Stimulated activated CD4-positive, alpha-beta T cell treated with anti-CD3 and anti-CD28 coated beads, Interleukin-12 subunit alpha, Interleukin-12 subunit beta, amount 100 ng/mL, for 4 hours (primary cell): ENCODE data around the gene SLC23A3.

Experiments used
- DNase-seq: peaks from one replicate; pipeline ENCODE4 v3.0.0-alpha.2; 2020

SLC23A3 gene

DNA sequence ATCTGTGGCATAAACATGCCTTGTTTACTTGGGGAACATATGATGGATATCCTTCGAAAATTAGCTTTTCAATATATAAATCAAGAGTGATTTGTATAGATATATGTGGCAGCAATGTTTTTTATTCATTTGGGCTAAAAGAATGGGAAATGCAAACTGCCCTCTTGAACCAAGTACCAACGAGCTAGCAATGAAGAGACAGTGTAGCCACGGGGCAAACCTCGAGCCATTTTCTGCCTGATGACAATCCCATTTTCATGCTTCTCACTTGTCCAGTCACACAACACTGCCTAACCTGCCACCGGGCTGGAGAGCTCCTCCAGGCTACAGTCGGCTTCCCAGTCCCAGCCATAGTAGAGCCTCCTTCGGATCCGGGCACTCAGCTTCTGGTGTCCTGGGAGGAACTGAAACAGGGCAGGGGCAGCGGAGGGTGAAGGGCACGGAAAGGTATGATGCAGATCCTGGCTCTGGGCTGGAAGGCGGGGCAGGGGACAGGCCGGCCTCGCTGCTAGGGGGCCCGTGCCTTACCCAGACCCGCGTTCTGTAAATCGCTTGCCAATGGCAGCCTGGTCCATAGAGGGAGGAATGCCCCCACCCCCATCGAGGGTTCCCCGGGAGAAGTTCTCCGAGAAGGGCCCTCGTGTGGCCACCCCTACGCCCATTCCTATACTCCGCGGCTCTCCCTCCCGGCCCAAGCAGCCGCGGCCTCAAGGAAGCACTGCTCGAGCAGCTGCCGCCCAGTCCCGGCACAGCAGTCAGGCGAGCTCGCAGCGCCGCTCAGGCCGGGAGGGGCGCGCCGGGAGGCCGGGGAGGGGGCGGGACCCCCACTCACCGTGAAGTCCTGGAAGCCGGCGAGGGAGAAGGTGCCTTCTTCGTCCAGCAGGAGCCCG, 6.3 kb upstream of the SLC23A3 start:
- peak; percentile 23 for DNase-seq

DNA sequence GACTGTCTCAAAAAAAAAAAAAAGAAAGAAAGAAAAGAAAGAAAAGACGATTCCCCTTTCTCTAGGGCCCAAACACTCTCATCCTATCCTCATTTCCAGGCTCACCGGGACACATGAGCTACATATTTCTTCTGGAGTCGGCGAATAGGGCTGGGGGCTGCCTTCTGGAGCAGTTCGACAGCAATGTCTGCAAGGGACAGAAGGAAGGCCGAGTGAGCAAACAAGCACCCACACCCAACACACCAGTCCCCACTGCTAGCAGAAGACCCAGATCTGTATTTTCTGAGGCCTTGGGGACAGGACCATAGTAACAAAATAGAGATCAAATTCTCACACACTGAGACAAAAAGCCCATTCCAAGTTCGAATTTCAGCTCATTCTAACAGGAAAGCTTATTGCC, 5.7 kb upstream of the SLC23A3 start:
- DNase-seq = no peak

DNA sequence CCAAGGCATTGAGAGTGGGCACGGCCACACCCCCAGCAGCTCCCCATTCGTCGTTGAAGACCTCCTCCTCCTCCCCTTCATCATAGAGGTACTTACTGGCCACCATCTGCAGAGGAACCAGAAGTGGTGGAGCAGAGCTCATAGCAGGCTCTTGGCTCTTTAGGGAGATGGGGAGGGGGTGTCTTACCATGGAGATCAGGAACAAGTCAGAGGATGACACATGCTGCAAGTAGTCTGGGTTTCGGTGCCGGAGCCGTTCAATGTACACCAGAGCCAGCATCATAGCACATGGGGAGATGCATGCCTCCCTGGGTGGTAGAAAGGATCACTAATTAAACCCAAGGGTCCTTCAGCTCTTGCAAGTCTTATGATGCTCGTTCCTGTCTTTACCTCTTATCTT, 5.0 kb upstream of the SLC23A3 start:
- DNase-seq = no peak

DNA sequence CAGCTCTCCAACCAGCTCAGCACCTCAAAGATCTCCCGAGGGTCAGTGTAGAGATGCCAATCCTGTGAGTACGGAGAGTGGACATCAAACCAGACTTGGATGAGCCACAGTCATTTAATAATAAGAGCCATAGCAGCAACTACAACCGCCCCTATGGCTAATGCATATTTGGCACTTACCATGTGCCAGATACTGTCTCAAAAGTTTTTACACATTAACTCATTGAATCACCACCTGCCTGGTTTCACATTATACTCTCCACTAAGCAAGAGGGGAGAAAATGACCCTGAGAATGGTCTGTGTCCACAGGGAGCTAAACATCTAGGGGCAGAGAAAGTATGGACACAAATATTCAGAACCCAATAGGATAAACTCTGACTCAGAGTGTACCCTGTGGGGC, 4.3 kb upstream of the SLC23A3 start:
- no peak for DNase-seq

DNA sequence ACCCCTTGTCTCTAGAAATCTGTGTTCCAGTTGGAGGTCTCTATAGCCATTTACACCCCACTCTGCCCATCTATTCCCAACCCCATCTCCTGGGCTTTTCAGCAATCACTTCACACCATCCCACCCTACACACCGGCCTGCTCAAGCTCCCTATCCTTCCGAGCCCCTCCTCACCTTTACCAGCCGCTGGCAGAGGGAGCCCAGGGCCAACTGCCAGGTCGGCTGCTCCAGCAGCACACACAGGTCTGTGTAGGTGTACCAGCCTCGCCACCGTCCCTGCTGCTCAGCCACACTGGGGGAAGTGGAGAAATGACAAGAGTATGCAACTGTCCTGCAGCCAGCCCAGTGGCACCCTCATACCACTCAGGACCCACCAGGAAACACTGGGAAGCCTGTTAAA, 3.3 kb upstream of the SLC23A3 start:
- DNase-seq = no peak

DNA sequence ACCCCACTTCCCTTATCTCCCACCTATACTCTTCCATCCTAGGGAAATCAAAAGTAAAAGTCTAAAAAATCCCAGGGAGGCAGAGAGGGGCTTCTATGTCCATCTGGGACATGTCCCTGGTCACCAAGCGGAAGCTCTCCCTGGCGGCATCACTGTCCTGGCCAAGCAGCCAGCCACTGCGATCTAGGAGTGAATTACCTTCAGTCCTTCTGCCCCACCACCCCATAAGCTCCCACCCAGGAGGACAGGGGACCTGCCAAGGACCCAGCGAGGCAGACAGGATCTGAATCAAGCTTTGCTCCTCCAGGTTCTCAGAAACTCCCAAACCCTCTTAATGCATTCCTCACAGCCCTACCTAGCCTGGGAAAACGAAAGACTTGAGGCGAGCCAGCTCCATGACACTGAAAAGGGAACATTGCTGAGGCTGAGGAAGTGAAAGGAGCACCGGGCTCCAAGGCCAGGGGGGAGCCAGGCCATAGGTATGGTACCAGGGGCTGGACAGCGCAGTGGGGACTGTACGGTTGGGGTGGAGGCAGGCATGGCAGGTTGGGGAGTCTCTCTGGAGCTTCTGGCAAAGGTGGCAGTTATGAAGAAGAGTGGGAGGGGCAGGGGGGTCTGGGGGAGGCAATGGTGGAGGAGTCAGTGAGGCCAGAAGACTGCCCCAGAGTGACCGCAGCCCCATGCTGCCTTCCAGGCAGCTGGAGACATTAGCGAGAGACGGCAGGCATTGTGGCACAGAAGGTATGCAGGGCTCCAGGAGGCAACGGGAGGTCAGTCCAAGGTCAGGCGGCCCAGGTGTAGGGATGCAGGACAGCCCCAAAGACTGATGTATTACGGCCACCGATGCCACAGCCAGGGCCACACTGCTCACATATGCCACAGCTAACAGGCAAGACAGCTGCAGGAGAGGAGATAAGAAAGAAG, 2.7 kb upstream of the SLC23A3 start:
- DNase-seq = no peak

DNA sequence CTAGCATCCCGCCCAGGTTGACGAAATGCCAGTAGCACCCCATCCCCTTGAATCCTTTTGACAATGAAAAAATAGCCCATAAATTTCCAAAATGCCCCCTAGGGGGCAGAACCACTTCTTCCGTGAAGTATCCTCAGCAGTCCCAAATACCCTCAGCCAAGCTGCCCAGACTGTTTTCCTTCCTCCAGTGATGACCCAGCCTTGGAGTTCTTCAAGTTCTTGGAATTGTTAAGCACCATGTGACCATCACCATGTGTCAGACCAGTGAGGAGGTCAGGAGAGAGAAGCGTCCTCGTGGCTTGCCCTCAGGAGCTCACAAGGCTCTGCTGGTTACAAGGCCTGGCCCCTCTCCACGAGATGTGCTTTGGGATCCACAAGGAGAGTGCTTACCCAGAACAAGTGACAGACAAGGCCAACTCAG, 1.4 kb upstream of the SLC23A3 start:
- DNase-seq = no peak

DNA sequence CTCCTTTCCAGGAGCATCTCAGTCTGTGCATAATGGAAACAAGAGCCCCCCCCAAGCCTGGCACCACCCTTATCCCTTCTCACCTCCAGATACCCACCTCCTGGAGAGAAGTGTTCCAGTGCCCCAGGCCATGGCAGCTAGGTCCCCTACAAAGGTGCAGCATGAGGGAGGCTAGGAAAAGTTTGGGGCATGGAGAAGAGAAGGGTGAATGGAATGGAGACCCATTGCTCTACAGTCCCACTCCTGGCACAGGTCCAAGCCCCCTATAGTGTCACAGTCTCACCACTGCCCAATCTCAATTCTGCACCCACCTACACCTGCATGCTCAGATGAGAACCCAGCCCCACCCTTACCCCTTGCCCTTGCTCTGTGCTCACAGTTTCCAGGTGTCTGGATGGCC, 897 bp downstream of the SLC23A3 start:
- no peak for DNase-seq

DNA sequence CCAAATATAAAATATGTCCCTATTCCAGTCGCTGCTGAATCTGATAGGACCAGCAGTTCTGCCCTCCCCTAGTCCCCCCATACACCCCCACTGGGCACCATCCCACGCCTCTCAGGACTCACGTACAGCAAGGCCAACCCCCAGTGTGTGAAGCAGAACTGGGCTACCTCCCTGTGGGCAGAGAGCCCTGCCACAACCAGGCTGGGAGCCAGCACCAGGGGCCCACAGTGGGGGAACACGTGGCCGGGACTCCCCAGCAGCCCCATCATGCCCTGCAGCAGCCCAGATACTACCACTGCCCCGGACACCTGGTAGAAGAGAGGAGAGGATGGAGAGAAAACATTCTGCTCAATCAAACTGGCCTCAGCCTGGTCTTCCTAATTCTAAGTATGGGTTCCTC, 1.3 kb downstream of the SLC23A3 start:
- no peak for DNase-seq

DNA sequence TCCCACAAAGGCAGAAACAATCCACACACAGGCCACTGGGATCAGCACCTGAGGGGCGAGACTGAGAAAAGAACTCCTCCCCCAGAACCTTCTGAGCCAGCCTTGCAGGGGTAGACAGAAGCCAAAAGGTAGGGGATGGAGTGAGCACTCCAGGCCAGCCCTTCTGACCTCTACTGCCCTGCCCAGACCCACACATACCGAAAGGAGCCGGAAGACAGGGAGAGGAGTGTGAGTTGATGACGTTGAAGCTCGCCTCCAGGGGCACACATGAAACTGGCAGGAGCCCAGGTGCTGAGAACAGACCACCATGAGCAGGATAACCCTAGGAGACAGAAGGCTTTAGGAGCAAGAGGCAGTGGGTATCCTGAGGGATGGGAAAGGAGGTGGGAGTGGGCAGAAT, 1.8 kb downstream of the SLC23A3 start:
- no peak for DNase-seq

DNA sequence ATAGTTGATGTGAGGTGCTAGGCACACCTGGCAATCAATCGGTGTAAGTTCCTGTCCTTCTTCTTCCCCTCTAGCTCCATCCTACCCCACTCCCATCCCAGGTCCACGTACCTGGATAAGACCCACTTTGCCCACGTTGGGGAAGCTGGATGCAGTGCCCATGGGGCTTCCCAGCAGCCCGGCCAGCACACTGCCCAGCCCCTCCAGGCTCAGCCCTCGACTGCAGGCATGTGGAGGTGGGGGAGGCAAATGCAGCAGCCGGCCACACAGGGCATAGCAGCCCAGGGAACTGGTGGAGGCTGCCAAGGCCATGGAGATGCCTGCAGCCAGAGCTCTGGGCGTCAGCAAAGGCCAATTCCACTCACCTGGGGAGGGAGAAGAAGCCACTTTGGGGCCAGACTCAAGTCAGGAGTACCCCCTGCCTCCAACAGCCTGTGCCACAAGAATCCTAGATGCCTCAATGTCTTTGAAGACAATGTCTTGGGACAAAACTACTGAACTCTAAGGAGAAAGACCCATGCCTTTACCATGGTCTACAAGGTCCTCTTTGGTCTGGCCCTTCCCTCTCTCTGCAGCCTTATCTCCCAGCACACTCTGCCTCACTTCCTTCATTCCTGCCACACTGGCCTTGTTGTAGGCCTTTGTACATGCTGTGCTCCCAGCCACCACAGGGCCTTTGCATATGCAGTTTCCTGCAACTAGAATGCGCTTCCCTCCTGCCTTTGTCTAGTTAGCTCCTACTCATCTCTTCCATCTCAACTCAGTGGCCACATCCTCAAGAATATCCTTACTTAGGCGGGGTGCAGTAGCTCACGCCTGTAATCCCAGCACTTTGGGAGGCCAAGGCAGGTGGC, 4.5 kb downstream of the SLC23A3 start:
- DNase-seq = no peak

DNA sequence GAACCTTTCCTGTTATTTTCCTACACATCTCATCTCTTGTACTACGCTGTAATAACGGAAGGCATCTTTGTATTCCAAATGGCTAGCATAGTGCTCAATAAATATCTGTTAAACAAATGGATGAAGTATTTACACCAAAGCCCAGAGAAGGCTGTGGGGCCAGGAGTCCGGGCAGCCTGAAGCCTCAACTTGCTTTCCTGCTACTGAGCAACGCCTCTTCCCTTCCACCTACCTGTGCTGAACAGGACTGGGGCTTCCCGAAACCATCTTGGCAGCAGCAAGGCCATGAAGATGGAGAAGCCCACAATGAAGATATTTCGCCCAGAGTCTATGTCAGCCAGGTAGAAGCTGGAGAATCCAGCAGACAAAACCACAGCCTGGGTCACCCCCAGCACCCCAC, 6.7 kb downstream of the SLC23A3 start:
- no peak for DNase-seq

DNA sequence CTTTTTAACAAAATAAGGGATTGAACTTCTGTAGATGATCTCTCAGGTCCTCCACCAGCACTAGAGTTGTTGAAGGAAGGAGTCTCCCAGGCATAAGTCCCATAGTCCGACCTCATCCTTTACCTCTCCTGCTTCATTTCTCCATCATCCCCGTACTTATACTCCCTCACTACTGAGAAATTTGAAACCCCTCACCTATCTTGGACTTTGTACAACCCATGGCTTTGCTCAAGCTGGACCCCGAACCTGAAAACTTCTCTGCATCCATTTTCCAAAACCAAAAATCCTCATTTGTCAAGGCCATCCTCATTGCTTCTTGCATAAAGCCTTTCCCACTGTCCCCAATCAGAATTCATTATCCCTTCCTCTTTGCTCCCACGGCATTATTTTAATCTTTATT, 8.7 kb downstream of the SLC23A3 start:
- DNase-seq = no peak

DNA sequence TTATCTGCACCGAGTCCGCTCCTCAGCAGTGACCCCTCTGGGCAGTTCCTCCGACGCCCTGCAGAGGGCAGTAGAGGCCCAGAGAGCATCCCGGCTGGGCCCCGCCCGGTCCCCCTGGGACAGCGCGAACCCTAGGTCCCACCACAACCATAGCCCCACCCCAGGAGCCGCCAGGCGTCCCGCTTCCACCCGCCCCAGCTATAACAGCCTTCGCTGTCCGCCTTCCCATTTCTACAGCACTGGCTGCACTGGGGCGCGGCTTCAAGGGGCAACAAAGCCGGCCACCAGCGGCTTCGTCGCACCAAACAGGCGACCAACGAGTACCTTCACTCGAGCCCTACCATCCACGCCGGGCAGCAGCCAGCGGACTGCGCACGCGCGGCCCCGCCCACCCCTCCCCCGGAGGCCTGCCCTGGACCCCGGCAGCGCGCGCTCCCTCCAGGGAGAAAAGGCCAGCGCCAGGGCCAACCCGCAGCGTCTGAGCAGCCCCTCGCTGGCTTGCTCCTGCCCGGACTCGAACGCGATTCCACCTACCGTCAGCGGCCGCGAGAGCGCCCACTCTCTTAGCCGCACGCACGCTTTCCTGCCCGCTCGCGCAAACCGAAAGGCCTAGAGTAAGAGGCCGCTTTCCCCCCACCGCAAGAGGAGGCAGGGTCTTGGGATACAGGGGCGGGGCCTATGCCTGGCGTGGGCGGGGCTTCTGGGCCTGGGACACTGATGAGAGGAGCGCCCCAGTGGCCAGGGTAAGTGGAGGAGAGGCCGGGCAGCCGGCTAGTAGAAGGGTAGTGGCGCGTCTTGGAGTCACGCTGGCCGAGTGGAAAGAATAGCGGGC, 9.4 kb downstream of the SLC23A3 start, which contains the start of gene NHEJ1:
Gene NHEJ1, minus strand, starts transcription at position 630 of the 832 bp plus-strand sequence. CDS start 2,453 bp downstream, outside the sequence.
- DNase-seq = peak; percentile 95

DNA sequence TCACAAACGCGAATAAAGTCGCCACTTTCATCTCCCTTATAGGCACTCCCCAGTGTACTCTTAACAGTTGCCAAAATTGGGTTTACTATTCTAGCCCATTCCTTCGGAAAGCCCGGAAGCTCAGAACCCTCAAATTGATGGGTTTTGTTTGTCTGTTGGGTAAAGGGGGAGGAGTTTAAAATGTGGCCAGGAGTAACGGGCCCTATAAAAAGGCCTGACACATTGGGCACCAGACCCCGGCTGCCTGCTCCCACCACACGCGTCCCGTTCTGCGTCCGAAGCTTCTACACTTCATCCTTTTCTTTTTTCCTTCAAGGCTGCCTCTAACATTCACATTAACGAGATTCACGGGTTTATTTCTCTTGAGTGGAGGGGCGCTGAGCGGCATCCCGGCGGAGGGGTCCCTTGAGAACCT, 10.1 kb downstream of the SLC23A3 start:
- DNase-seq = no peak

DNA sequence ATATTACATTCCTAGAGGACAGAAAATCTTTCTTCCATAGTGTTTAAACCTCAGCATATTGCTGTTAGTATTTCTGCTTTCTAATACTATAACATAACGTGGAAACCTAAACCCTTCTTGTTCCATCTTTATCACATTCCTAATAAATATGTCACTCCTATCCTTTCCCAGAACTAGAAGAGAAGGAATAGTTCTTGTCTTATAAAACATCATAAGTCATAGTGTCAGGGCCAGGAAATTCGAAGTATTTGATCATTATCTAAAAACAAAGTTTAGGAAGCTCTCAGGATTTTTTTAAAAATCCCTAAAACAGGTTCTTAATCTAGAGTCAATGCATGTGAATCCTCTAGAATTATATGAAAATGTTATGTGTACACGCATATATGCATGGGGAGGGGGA, 11.2 kb downstream of the SLC23A3 start:
- no peak for DNase-seq

DNA sequence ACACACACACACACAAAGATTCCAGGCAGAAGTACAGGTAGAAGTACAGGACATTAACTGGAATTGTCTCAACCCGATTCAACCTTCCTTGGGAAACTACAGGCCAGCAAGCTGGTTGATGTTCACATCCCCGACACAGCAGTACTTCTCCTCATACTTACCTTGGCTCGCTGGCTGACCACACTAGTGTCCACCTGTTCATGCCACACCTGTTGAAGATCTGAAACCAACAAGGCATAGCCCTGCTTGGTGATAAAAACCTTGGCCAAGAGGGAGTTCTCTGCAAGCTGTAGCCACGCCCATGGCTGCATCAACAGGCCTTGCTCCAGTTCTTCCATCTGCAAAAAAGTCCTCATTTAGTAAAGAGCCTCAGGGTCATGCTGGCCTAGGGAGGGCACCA, 11.8 kb downstream of the SLC23A3 start:
- DNase-seq = no peak

DNA sequence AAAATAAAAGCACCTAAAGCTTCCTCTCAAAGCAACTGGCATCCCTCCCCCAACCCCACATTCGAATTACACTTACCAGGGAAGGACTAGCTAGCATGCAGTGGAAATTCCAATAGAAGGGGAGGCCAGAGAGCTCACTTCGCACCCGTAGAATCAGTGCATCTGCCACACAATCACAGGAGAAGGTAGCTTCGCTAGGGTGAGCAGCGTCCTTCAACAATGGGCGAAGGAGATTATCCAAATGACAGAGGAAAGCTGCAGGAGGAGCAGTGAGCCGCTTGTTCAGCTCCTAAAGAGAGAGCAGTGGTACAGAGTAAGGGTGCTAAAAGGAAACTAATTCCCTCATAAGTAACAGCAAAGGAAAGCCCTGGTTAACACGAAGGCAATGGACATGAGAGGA, 12.4 kb downstream of the SLC23A3 start:
- DNase-seq = no peak

DNA sequence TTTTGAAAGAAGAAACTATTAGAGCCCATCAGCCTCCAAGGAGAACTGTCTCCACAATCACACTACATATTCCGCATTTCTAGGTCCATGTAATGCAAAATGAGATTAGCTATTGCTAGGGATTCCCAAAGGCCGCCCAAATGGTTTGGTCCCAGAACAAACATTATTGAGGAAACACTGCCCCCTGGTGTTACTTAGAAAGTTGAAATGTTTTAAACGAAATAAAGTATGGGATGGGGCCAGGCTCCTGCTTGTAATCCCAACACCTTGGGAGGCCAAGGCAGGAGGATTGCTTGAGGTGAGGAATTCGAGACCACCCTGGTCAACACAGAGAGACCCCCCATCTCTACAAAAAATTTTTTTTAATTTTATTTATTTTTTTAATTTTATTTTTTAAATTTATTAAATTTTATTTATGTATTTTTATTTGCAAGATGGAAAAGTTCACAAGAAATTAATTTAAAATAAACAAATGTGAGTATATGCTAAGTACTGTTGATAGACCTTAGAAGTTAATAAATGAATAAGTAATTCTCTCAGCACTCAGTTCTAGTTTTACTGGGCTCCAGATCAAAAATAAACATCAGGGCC, 14.7 kb downstream of the SLC23A3 start:
- DNase-seq = no peak

DNA sequence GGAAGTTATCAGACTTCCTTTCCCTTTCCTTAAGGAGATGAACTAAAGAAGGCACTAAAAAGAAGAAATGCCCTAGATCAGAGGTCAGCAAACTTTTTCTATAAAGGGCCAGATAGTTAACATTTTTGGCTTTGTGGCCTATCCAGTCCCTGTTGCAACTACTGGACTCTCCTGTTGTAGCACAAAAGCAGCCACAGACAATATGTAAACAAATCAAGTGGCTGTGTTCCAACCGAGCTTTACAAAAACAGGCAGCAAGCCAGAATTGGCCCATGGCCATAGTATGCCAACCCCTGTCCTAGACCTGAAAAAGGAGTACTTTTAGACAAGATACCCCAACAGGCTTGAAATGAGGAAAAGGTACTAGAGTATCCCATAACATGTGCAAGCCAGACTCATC, 20.2 kb downstream of the SLC23A3 start:
- DNase-seq = no peak

DNA sequence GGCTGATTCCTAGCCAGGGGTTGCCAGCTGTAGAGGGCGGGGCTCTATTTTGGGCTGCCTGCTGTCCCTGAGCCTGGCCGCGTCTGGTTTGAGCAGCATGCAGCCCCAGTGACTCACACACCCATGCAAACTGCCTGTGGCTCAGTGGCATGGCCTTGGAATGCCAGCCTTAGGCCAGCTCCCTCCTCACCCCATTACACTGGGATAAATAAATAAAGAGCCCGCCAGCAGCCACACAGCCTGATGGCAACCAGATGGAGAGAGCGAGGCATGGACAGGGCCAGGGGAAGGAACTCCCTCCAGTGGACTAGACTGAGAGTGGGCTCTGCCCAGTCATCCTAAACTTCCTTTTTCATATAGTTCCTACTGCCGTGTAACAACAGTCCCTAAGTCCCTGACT, 27.5 kb downstream of the SLC23A3 start:
- DNase-seq = no peak

DNA sequence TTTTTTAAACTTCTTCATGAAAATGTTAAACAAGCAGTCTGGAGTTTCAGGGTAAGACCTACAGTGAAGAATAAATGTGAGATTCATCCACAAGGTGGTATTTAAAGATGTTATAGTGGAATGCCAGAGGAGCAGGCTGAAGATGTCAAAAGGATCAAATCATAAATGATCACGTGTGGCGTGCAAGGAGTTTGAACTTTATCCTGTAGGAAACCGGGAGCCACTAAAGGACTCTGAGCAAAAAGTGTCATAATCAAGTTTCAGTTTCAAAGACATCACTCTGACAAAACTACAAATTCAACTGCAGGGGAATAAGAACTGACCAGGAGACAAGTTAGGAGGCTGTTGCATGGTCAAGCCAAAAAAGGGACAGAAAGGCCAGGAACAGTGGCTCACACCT, 29.1 kb downstream of the SLC23A3 start:
- DNase-seq = no peak
